Tibial nerve (tissue), 4 donors: Measurements from ENCODE around the gene PFN3. TPM values are rescaled to one million over a fixed set of nuclear protein-coding genes. Genes with fewer than 3 reads are reported as not detected.
"Not testable (repeated sequence)": the region's sequence is repeated elsewhere in the genome, so short reads cannot be mapped to it uniquely, and the experiment has no call there.

Experiments used
- DNase-seq, 2 donors: peaks; one replicate each; pipeline ENCODE4 v3.0.0-alpha.2; 2019; ENCODE audit warnings: low spot score in 2 of 2
- H3K27ac ChIP-seq, 4 donors: fragments of 200-600 bp; sonication (generic) in 3 of 4; one replicate each; pipeline ENCODE4 v1.5.1; 2017 to 2019; ENCODE audit warnings: mild to moderate bottlenecking in 1 of 4
- H3K27me3 ChIP-seq, 2 donors: fragments of 200-600 bp; sonication (generic) in 1 of 2; one replicate each; pipeline versions ENCODE4 v1.5.1 to v1.6.0; 2017 to 2019
- H3K36me3 ChIP-seq, 3 donors: fragments of 200-600 bp; sonication (generic); one replicate each; pipeline ENCODE4 v1.5.1; 2018 to 2019
- H3K4me1 ChIP-seq, 4 donors: fragments of 200-600 bp; sonication (generic) in 3 of 4; one replicate each; pipeline ENCODE4 v1.5.1; 2017 to 2019
- H3K4me3 ChIP-seq, 4 donors: fragments of 200-600 bp; sonication (generic) in 3 of 4; one replicate each; pipeline ENCODE4 v1.5.1; 2017 to 2019; ENCODE audit warnings: mild to moderate bottlenecking in 1 of 4, moderate library complexity in 1 of 4
- H3K9me3 ChIP-seq, 4 donors: fragments of 200-600 bp; sonication (generic) in 3 of 4; one replicate each; pipeline ENCODE4 v1.5.1; 2017 to 2019
- EP300 ChIP-seq, 2 donors: sonication (generic); formaldehyde crosslinking; IDR thresholded peaks; one replicate each; pipeline ENCODE4 v1.6.1; 2017; ENCODE audit warnings: antibody characterized with exemption in 2 of 2, mild to moderate bottlenecking in 1 of 2
- POLR2A ChIP-seq, 2 donors: fragments of 450-650 bp; IDR thresholded peaks; one replicate each; pipeline ENCODE4 v1.6.1; 2017; ENCODE audit warnings: antibody characterized with exemption in 2 of 2, mild to moderate bottlenecking in 2 of 2, moderate library complexity in 2 of 2
- WGBS, 2 donors: methylation state at CpG; one replicate each; pipeline ENCODE4 v1.1.5; 2018; 5-methylcytosine and 5-hydroxymethylcytosine counted together
- total RNA-seq, 4 donors: library from RNA; depleted of rRNA; stranded (reverse); fragments of >200 nt; gene quantifications; one replicate each; pipeline ENCODE4 v1.1.0, GENCODE V29; 2016
- TF ChIP-seq, protein P1 (sequence below), 5 experiments: fragments of 200-600 bp in 3 of 5; fragments of 450-650 bp in 2 of 5; sonication (generic) in 3 of 5; IDR thresholded peaks; one replicate each; pipeline ENCODE4 v1.5.1; 2016 to 2019; ENCODE audit warnings: antibody characterized with exemption in 5 of 5, mild to moderate bottlenecking in 3 of 5, moderate library complexity in 2 of 5

PFN3 gene
- total RNA-seq, 4 donors from 2014 or later = not detected

- no peak for DNase-seq
- Histone ChIP-seq H3K27ac (no peak overlapping the region), H3K4me3 (no peak overlapping the region), H3K36me3 (no peaks in the 10 kb centered on the region), H3K27me3 (no peaks in the 10 kb centered on the region), H3K4me1 (no peaks in the 10 kb centered on the region), H3K9me3 (no peaks in the 10 kb centered on the region)
- no peak for TF ChIP-seq POLR2A (IDR thresholded peaks at IDR 0.05)
- TF ChIP-seq EP300 (IDR thresholded peaks at IDR 0.05) = no peak
- TF ChIP-seq, protein P1, sequence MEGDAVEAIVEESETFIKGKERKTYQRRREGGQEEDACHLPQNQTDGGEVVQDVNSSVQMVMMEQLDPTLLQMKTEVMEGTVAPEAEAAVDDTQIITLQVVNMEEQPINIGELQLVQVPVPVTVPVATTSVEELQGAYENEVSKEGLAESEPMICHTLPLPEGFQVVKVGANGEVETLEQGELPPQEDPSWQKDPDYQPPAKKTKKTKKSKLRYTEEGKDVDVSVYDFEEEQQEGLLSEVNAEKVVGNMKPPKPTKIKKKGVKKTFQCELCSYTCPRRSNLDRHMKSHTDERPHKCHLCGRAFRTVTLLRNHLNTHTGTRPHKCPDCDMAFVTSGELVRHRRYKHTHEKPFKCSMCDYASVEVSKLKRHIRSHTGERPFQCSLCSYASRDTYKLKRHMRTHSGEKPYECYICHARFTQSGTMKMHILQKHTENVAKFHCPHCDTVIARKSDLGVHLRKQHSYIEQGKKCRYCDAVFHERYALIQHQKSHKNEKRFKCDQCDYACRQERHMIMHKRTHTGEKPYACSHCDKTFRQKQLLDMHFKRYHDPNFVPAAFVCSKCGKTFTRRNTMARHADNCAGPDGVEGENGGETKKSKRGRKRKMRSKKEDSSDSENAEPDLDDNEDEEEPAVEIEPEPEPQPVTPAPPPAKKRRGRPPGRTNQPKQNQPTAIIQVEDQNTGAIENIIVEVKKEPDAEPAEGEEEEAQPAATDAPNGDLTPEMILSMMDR (IDR thresholded peaks at IDR 0.05) = no peak
- WGBS, 2 donors = 88 to 96% methylated on average over 3 of the region's 3 CpGs
Observed at GRCh38 chr5:177419046-177419445, 18.6 kb upstream of the PFN3 start.

GRCh38 chr5:177417081-177417480 is 16.6 kb upstream of the PFN3 start:
- not testable (repeated sequence) for H3K9me3 ChIP-seq, H3K4me1 ChIP-seq, H3K27ac ChIP-seq, DNase-seq, H3K36me3 ChIP-seq, H3K27me3 ChIP-seq, H3K4me3 ChIP-seq
- 86 to 89% methylated on average over 6 of the region's 6 CpGs for WGBS, 2 donors

DNA sequence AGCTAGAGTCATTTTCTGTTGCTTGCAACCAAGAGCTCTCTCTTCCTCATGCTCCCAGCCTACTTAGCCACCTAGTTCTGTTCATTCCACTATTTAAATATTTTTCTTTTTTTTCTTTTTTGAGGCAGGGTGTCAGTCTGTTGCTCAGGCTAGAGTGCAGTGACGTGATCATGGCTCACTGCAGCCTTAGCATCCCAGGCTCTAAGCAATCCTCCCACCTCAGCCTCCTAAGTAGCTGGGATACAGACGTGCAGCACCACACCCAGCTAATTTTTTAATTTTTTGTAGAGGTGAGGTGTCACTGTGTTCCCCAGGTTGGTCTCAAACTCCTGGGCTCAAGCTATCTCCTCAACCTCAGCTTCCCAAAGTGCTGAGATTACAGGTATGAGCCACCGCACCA is 14.0 kb upstream of the PFN3 start:
- no peak for DNase-seq
- no peaks in the 10 kb centered on the region for H3K36me3 ChIP-seq
- no peak overlapping the region for H3K27ac ChIP-seq
- no peaks in the 10 kb centered on the region for H3K27me3 ChIP-seq
- H3K4me3 ChIP-seq = no peak overlapping the region
- WGBS, 2 donors = 67 to 79% methylated on average over 3 of the region's 3 CpGs
- TF ChIP-seq POLR2A (IDR thresholded peaks at IDR 0.05) = no peak
- no peaks in the 10 kb centered on the region for H3K9me3 ChIP-seq
- H3K4me1 ChIP-seq = no peaks in the 10 kb centered on the region

- no peak for DNase-seq
- Histone ChIP-seq H3K27ac (no peak overlapping the region), H3K9me3 (no peaks in the 10 kb centered on the region), H3K4me3 (no peak overlapping the region), H3K4me1 (no peaks in the 10 kb centered on the region), H3K27me3 (no peaks in the 10 kb centered on the region), H3K36me3 (no peaks in the 10 kb centered on the region)
- TF ChIP-seq, protein P1 (IDR thresholded peaks at IDR 0.05) = no peak
- no peak for TF ChIP-seq POLR2A (IDR thresholded peaks at IDR 0.05)
- no peak for TF ChIP-seq EP300 (IDR thresholded peaks at IDR 0.05)
- 76 to 79% methylated on average over 8 of the region's 8 CpGs for WGBS, 2 donors
Observed at GRCh38 chr5:177412603-177413233, 12.3 kb upstream of the PFN3 start.

GRCh38 chr5:177410575-177410974 is 10.1 kb upstream of the PFN3 start:
- 81 to 85% methylated on average over 3 of the region's 3 CpGs for WGBS, 2 donors
- no peaks in the 10 kb centered on the region for H3K9me3 ChIP-seq
- DNase-seq = no peak
- H3K4me3 ChIP-seq = no peak overlapping the region
- no peaks in the 10 kb centered on the region for H3K4me1 ChIP-seq
- no peak for TF ChIP-seq EP300 (IDR thresholded peaks at IDR 0.05)
- TF ChIP-seq POLR2A (IDR thresholded peaks at IDR 0.05) = no peak
- TF ChIP-seq, protein P1 (IDR thresholded peaks at IDR 0.05) = no peak
- H3K27ac ChIP-seq = no peak overlapping the region
- H3K36me3 ChIP-seq = no peaks in the 10 kb centered on the region
- peaks cover 0 to 3% of the 10 kb centered on the region in 2 donors for H3K27me3 ChIP-seq

DNA sequence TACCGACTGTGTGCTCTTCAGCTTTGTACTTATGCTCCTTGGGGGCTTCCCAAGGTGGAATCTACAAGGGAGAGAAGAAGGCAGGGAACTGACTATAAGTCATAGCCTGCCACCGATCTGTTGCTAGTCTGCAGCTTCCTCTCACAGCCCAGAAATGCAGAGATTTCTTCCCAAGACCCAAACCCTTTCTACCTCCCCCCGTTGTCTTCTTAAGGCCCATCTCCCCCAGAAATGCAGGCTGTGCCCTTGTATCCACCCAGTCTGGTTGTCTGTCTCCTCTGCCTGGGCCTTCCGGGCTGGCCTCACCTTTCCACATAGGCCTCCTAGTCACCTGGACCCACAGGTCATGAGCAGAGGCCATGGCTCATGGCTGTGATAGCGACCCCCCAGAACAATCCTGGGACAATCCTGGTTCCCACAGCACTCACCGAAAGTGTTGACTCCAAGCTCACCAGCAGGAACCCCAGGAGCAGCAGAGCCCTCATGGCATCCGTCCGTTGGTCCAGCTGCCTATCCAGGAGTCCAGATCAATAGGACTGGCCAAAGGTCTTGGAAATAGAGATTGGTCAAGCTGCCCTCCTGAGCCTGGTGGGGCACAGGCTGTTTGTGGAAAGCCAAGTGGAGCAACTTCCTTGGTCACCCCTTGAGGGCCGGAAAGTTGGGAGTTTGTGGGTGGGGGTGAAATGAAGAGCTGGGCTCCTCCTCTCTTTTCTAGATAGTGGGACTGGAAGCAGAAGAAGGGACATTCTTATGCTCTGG is 8.8 kb upstream of the PFN3 start, which contains the start of gene F12:
F12 (minus strand) TSS at position 522 of the 759 bp plus-strand sequence; CDS start at position 485, 37 bp downstream.
- no peak within 1 kb of the TSS for H3K27ac ChIP-seq
- H3K36me3 ChIP-seq = no peaks in the 10 kb centered on the region
- no peaks in the 10 kb centered on the region for H3K9me3 ChIP-seq
- H3K4me3 ChIP-seq = no peak within 1 kb of the TSS
- peaks cover 0 to 16% of the 10 kb centered on the region in 2 donors for H3K27me3 ChIP-seq
- WGBS, 2 donors = 87 to 89% methylated on average over 6 to 9 of the region's 9 CpGs
- TF ChIP-seq POLR2A (IDR thresholded peaks at IDR 0.05) (no peak), EP300 (IDR thresholded peaks at IDR 0.05) (no peak)
- TF ChIP-seq, protein P1 (IDR thresholded peaks at IDR 0.05) = no peak
- peaks cover 0 to 7% (median 5%) of the 10 kb centered on the region in 4 donors for H3K4me1 ChIP-seq
- no peak for DNase-seq
